Activated CD4-positive, alpha-beta T cell treated with anti-CD3 and anti-CD28 coated beads for 48 hours (primary cell): ENCODE data around the gene IGLON5.

ENCODE experiments used
- DNase-seq: peaks from one replicate; pipeline ENCODE4 v3.0.0-alpha.2; 2020

The IGLON5 gene

GRCh38 chr19:51339687-51340656 lies 28.5 kb downstream of the IGLON5 start:
- DNase-seq, result peak; percentile 99

GRCh38 chr19:51341066-51341465 lies 29.6 kb downstream of the IGLON5 start:
- no peak for DNase-seq

DNA sequence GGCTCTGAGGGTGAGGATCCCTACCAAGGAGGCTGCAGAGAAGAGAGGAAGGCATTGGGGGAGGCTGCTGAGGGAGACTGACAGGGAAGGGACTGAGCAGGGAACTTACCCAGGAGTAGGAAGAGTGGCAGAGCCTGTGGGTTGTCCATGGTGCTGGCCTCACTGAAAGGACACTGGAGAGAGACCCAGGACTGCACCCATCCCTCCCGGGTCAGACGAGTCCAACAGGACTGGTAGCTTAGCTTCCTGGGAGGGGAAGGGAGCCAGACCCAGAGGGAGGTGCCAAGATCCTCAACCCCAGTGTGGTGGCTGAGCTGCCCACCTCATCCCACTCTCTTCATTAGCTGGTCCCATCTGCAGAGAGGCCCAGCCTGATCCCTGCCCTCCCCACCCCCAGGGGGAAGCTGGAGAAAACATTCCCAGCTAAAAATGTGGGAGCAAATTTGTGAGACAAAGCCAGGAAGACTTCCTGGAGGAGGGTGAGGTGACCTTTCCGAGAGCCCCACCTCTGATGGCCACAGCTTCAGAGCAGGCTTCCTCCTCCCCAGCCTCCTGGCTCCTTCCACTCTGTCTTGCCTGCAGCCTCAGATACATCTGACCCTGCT lies 30.6 kb downstream of the IGLON5 start, which contains the start of gene VSIG10L:
TSS of gene VSIG10L (minus strand) at position 164 of the 605 bp plus-strand sequence. CDS start at position 149, 15 bp downstream.
- no peak for DNase-seq

DNA sequence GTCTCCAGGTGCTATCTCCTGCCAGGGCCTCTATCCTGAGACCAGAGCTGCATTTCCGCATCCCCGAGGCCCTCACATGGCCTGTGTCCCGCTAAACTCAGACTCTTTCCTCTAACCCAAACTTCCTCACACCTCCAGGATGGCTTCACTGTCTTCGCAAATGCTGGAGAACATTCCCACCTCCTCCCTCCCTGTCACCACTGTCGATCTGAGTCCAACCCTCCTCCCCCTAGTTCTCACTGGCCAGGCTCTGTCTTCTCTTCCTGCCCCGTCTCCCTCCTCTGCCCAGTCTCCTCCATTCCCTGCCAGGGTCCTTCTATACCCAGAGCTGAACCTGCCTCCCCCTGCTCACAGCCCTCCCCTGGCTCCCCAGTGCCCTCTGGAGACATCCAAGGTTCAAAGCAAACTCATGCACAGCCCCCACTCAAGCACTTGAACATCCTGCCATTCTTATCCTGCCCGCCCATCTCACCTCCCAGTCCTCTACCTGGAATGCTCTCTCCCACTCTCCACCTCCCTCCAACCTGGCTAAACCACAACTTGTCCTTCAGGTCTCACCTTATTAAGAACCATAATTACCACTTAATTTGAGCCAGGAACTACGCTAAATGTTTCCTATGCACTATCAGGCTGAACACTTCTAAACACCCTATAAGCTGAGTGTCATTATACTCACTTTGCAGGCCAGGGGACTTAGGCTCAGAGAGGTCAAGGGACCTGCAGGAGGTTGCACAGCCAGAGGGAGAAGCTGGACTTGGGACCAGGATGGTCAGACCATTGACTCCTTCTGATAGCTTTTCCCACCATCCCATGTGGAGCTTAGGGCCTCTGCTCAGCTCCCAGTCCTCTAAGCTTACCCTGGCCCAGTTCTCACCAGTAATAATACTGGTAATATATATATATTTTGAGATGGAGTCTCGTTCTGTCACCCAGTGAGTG lies 31.5 kb downstream of the IGLON5 start:
- no peak for DNase-seq

- no peak for DNase-seq
Measured at GRCh38 chr19:51345076-51345620, 33.7 kb downstream of the IGLON5 start.

- DNase-seq, result no peak
Measured at GRCh38 chr19:51346742-51347141, 35.3 kb downstream of the IGLON5 start.

GRCh38 chr19:51347209-51347928 lies 35.9 kb downstream of the IGLON5 start:
- no peak for DNase-seq

DNA sequence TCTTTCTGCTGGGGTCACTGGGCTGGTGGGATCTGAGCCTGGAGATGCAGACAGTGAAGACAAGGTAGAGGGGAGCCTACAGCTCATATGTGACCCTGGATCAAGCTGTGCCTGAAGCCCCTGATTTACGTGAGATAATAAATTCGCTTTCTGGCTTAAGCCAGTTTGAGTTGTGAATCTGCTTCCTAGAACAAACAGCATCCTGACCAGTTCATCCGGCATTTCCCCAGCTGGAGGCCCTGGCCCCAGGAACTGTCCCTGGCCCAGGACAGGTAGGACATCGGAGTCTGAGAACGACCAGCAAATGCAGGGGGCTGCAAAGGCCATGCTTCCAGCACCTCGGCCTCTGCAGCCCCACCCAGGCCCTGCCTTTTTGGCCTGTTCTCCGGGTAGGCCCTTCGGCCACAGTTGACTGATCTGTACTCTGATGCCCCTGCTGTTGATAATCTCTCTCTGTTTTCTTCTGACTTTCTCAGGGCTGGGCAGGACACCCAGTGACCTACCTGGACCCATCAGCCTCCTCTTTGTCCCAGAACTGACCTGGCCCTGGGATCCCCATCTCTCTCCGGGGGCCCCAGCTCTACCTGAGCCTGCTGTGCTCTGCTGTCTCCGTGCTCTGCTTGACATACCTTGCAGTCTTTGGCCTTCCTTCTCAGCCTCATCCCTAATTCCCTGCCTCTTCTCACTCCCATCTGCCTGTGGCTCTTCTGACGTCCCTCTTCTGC lies 40.0 kb downstream of the IGLON5 start:
- DNase-seq, result no peak

DNA sequence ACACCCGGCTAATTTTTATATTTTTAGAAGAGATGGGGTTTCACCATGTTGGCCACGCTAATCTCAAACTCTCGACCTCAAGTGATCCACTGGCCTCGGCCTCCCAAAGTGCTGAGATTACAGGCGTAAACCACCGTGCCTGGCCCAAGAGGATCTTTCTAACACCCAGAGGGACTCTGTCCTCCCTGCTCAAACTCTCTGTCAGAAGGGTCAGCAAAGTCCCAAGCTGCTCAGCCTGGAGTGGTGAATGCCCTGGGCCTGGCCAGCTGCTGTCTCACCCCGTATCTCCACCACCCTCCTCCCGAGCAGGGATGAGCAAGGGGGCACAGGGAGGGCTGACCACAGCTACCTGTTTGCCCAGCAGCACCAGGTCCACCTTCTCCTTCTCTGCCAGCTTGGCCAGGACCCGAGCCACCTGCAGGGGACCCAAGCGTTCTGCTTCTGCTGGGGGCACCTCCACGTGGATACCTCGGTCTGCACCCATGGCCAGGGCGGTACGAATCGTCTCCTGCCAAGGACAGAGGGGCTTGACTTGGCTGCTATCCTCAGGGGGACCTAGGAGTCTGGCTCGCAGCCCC lies 41.4 kb downstream of the IGLON5 start:
- DNase-seq, result no peak

GRCh38 chr19:51354103-51354741 lies 42.8 kb downstream of the IGLON5 start:
- no peak for DNase-seq

- DNase-seq, result peak; percentile 38
Measured at GRCh38 chr19:51354742-51355148, 43.3 kb downstream of the IGLON5 start.

DNA sequence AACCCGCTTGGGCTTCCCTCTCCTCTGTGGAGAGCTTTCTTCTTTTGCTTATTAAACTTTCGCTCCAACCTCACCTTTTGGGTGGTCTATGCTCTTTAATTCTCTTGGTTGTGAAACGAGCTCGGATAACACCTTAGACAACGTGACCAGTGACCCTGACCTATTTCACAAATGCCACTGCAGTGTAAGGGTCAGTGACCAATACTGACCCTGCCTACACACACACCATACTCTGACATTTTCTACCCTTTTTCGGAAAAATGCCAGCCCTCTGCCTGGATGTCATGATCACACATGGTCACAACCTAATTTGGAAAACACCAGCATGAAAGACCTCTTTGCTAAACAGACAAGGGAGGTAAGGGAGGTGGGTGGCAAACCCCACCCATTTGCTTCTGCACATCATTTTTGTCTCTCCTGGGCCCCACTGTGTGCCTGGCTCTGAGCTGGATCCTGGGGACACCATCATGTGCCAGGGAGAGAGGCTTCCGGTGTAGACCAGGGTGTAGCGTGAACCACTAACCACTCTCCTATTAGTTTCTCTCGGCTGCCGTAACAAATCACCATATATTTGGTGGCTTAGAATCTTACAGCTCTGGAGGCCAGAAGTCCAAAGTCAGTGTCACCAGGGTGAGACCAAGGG lies 44.8 kb downstream of the IGLON5 start:
- no peak for DNase-seq

DNA sequence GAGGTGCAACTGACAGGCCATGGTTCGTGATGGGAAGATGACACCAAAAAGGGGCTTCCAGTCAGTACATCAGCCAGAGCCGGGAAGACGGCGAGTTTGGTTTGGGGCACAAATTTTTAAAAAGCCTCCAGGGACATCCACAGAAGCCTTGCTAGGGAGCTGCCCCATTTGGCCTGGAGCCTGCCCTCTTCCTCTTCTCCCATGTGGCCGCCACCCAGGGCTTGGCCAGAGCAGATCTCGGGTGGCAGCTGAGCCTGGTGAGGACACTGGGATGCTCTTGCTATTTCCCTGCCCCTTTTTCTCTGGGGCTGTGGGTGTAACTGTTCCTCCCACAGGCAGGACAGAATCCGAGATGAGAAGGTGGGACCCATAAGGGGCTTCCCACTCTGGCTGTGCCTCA lies 46.5 kb downstream of the IGLON5 start:
- no peak for DNase-seq

DNA sequence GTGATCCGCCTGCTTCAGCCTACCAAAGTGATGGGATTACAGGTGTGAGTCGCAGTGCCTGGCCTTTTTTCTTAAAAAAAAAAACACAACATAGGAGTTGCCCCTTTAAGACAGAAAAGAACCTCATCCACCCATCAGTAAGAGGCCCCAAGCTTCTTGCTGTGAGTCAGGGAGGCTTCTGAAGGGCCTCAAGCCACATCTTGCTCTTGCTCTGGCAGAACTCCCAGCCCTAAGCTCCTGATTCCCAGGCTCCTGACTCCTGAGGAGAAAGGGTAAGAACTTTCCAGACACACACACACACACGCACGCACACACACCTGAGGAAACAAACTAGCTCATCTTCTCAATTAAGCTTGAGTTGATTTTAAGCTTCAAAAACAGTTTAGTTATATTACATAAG lies 47.9 kb downstream of the IGLON5 start:
- no peak for DNase-seq

DNA sequence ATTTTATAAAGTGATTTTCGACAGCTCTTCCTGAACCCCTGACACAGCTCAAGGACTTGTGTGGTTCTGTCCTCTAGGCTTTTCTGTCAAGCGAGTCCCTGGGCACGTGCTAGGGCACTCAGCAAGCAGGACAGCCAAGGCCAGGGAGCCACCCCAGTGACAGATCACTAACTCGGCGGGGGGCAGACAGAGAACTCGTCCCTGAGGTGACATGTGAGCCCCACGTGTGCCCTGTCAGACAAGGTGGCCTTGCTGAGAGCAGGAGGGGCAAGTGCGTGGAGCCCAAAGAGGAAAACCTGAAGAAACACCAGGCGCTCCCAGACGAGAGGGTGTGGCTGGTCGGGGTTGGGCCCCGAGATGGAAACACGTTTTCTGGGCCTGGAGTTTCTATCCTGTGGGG lies 49.8 kb downstream of the IGLON5 start:
- no peak for DNase-seq

- no peak for DNase-seq
Measured at GRCh38 chr19:51364200-51365106, 53.0 kb downstream of the IGLON5 start.

DNA sequence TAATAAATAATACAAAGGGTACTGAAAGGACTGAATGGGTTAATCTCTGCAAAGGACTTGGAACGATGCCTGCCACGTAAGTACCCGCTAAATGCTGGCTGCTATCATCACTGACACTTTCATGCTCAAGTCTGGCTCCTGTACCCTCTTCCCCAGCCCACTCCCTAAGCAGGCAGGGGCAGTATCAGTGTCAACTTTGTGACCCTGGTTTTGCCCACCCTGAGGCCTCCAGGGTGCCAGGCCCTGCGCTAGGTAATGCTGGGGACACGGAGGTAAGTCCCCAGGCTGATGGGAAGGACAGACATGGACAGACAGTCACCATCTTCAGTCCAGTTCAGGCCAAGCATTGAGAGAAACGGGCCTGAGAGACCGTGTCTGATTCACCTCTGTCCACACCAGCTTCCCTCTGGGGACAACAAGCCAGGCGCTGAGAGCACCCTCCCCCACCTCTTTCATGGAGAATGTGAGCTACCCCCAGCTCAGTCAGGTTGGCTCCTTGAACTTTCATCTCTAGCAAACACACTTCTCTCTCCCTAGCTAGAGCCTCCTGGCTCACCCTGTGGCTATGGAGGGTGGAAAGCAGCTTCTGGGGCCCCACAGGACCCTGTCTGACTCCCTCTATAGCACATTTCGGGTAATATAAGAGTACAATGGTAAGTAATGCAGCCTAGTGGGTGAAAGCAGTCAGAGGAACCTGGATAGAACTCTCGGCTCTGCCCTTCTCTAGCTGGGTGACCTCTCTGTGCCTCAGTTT lies 53.9 kb downstream of the IGLON5 start:
- DNase-seq, result peak; percentile 31

DNA sequence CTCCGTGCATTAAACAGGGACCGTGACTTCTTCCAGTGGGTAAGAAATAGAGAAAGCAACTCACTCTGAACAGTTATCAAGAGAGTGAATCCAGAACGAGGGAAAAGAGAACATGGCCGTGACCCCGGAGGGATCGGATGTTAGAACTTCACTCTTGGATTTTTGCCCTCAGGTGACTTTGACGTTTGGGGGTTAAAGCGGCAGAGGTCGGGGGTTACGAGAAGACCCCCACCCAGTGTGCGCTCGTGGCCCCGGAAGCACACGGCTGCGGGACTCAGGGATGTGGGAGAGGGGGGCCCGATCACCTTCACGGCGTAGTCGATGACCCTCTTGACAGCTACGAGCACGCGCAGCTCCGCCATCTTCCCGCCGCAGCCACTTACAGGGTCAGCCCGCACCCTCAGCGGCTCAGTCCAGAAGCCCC lies 54.5 kb downstream of the IGLON5 start, which contains the start of gene ETFB:
TSS of gene ETFB (minus strand) at position 424 of the 424 bp plus-strand sequence. CDS start at position 362, 62 bp downstream.
- no peak for DNase-seq
